ENCODE measurements around the gene FAU. TPM values are rescaled to one million over a fixed set of nuclear protein-coding genes. Genes with fewer than 3 reads are reported as not detected.

FAU gene
- total and polyA plus RNA-seq, 2 of the 13 experiments (the other 11 are each of a cell fraction or from before 2014, with no cell fraction given), result 374 to 869 TPM

DNA sequence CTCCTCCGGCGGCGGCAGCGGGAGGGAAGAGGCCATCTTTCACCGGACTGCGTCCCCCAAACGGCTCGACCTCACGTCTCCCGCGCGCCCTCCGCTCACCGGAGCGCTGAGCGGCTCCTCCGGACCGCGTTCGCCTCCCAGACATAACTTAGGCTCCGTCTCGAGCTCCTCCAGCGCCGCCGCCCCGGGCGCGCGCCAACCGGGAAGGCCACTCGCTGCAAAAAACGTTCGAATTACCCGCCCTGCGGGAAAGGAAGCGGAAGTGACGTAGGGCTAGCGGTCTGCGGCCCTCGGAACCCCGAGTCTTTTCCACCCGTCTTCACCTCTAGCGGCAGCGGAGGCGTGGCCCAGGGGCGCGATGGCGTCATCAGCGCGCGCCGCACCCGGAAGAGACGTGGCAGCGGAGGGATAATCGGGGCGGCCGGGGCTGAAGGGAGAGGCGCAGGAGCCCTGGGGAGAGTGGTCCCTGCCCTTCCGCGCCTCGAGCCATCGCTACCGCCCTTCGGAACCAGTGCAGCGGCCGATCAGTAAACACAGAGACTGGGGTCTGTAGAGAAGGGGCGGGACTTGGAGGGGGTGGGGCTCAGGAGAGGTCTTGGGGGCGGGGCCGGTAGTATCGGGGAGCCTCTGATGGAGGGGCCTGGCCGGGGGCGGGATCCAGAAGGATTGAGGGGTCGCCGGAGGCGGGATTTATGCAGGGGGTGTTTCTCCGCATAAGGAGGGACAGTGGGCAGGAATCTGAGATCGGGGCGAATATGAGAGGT is 37.9 kb downstream of the FAU start, which contains the start of the genes CDCA5 and ZFPL1 (continued):
- TF ChIP-seq PPARG (CRISPR knock-in tag; conservative IDR thresholded peaks at IDR 0.05) (0 out of 2 replicates have a peak, but pooled peaks have one; percentile 32), ZNF343 (CRISPR knock-in tag; IDR thresholded peaks at IDR 0.05) (peak; percentile 42; the same call in 1 of the 2 replicates), ZNF460 (CRISPR knock-in tag; IDR thresholded peaks at IDR 0.05; ENCODE audit: borderline replicate concordance) (no peak; the same call in 1 of the 2 replicates), ZNF124 (CRISPR knock-in tag; IDR thresholded peaks at IDR 0.05) (peak; percentile 53), NFIB (CRISPR knock-in tag; IDR thresholded peaks at IDR 0.05; ENCODE audit: borderline replicate concordance) (no peak), ZNF720 (CRISPR knock-in tag; IDR thresholded peaks at IDR 0.05) (no peak), ZNF546 (CRISPR knock-in tag; conservative IDR thresholded peaks at IDR 0.05) (peak; percentile 72; the same call in 1 of the 2 replicates), NPAS2 (CRISPR knock-in tag; IDR thresholded peaks at IDR 0.05; ENCODE audit: borderline replicate concordance) (no peak), ZFP36 (IDR thresholded peaks at IDR 0.05; ENCODE audit: borderline replicate concordance, low read depth, low read length, partially characterized antibody) (no peak), TSC22D2 (CRISPR knock-in tag; IDR thresholded peaks at IDR 0.05; ENCODE audit: borderline replicate concordance) (no peak; the same call in 1 of the 2 replicates), CAMTA2 (CRISPR knock-in tag; IDR thresholded peaks at IDR 0.05; ENCODE audit: borderline replicate concordance) (no peak)
- TF ChIP-seq, protein P1, sequence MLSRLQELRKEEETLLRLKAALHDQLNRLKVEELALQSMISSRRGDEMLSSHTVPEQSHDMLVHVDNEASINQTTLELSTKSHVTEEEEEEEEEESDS (CRISPR knock-in tag; IDR thresholded peaks at IDR 0.05; ENCODE audit: borderline replicate concordance), result peak; percentile 57; the same call in 1 of the 2 replicates
- TF ChIP-seq, protein P2, sequence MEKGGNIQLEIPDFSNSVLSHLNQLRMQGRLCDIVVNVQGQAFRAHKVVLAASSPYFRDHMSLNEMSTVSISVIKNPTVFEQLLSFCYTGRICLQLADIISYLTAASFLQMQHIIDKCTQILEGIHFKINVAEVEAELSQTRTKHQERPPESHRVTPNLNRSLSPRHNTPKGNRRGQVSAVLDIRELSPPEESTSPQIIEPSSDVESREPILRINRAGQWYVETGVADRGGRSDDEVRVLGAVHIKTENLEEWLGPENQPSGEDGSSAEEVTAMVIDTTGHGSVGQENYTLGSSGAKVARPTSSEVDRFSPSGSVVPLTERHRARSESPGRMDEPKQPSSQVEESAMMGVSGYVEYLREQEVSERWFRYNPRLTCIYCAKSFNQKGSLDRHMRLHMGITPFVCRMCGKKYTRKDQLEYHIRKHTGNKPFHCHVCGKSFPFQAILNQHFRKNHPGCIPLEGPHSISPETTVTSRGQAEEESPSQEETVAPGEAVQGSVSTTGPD (CRISPR knock-in tag; IDR thresholded peaks at IDR 0.05), result no peak
- TF ChIP-seq, protein P3, sequence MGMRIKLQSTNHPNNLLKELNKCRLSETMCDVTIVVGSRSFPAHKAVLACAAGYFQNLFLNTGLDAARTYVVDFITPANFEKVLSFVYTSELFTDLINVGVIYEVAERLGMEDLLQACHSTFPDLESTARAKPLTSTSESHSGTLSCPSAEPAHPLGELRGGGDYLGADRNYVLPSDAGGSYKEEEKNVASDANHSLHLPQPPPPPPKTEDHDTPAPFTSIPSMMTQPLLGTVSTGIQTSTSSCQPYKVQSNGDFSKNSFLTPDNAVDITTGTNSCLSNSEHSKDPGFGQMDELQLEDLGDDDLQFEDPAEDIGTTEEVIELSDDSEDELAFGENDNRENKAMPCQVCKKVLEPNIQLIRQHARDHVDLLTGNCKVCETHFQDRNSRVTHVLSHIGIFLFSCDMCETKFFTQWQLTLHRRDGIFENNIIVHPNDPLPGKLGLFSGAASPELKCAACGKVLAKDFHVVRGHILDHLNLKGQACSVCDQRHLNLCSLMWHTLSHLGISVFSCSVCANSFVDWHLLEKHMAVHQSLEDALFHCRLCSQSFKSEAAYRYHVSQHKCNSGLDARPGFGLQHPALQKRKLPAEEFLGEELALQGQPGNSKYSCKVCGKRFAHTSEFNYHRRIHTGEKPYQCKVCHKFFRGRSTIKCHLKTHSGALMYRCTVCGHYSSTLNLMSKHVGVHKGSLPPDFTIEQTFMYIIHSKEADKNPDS (CRISPR knock-in tag; IDR thresholded peaks at IDR 0.05), result 0 out of 2 replicates have a peak, but pooled peaks have one; percentile 53
- TF ChIP-seq, protein P4, sequence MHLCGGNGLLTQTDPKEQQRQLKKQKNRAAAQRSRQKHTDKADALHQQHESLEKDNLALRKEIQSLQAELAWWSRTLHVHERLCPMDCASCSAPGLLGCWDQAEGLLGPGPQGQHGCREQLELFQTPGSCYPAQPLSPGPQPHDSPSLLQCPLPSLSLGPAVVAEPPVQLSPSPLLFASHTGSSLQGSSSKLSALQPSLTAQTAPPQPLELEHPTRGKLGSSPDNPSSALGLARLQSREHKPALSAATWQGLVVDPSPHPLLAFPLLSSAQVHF (CRISPR knock-in tag; IDR thresholded peaks at IDR 0.05), result peak; percentile 94
- TF ChIP-seq, protein P5, sequence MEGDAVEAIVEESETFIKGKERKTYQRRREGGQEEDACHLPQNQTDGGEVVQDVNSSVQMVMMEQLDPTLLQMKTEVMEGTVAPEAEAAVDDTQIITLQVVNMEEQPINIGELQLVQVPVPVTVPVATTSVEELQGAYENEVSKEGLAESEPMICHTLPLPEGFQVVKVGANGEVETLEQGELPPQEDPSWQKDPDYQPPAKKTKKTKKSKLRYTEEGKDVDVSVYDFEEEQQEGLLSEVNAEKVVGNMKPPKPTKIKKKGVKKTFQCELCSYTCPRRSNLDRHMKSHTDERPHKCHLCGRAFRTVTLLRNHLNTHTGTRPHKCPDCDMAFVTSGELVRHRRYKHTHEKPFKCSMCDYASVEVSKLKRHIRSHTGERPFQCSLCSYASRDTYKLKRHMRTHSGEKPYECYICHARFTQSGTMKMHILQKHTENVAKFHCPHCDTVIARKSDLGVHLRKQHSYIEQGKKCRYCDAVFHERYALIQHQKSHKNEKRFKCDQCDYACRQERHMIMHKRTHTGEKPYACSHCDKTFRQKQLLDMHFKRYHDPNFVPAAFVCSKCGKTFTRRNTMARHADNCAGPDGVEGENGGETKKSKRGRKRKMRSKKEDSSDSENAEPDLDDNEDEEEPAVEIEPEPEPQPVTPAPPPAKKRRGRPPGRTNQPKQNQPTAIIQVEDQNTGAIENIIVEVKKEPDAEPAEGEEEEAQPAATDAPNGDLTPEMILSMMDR (CRISPR knock-in tag; IDR thresholded peaks at IDR 0.05), result peak; percentile 32
- TF ChIP-seq, protein P6, sequence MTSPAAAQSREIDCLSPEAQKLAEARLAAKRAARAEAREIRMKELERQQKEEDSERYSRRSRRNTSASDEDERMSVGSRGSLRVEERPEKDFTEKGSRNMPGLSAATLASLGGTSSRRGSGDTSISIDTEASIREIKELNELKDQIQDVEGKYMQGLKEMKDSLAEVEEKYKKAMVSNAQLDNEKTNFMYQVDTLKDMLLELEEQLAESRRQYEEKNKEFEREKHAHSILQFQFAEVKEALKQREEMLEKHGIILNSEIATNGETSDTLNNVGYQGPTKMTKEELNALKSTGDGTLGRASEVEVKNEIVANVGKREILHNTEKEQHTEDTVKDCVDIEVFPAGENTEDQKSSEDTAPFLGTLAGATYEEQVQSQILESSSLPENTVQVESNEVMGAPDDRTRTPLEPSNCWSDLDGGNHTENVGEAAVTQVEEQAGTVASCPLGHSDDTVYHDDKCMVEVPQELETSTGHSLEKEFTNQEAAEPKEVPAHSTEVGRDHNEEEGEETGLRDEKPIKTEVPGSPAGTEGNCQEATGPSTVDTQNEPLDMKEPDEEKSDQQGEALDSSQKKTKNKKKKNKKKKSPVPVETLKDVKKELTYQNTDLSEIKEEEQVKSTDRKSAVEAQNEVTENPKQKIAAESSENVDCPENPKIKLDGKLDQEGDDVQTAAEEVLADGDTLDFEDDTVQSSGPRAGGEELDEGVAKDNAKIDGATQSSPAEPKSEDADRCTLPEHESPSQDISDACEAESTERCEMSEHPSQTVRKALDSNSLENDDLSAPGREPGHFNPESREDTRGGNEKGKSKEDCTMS (CRISPR knock-in tag; conservative IDR thresholded peaks at IDR 0.05), result no peak

Measured in HepG2 (cell line).